ENCODE results near the gene PROZ.
A peak's percentile ranks its signal among the peaks of the same experiment; 100 is the strongest.

The PROZ gene

DNA sequence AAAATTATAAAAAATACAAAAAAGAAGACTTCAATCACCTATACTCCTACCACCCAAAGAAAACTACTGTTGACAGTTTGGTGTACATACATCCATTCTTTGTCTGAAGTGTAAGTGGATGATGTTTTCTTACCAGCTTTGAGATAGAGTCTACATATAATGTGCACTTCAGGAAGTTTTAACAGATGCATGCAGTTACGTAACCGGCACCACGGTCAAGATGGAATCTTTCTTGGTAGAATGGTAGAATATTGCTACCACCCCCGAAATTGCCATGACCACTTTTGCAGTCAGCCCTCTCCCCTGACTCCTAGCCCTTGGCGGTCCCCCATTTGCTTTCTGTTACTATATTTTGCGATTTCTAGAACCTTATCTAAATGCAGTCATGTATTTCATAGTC is 52.4 kb downstream of the PROZ start:
- Histone ChIP-seq H3K27ac (ENCODE audit: low read depth, low read length) (no peak overlapping the region; the same call in 1 of the 2 replicates), H3F3A (ENCODE audit: insufficient read depth) (peaks cover 10% of the 10 kb centered on the region), H3K36me3 (ENCODE audit: low read length) (peaks cover 6% of the 10 kb centered on the region; the same call in 1 of the 2 replicates), H2AFZ (ENCODE audit: low read depth, low read length, severe bottlenecking) (no peak overlapping the region), H4K20me1 (ENCODE audit: low read depth, low read length) (peaks cover 15% of the 10 kb centered on the region; the same call in 1 of the 2 replicates), H3K79me2 (ENCODE audit: insufficient read depth, low read length) (peaks cover 87% of the 10 kb centered on the region), H3K9ac (ENCODE audit: low read length) (peak overlapping the region; percentile 92; the same call in 1 of the 2 replicates), H3K9me3 (ENCODE audit: insufficient read depth, low read length) (no peaks in the 10 kb centered on the region), H3K4me3 (ENCODE audit: insufficient read depth, low read length, poor library complexity, severe bottlenecking) (peak overlapping the region; percentile 74), H3K4me2 (ENCODE audit: low read depth, low read length, poor library complexity, severe bottlenecking) (peak overlapping the region; percentile 93), H3K9me2 (replicated peaks; ENCODE audit: insufficient read depth, low read length) (no peaks in the 10 kb centered on the region), H3K27me3 (ENCODE audit: low read length) (no peaks in the 10 kb centered on the region)
- TF ChIP-seq EZH2phosphoT487 (conservative IDR thresholded peaks at IDR 0.05; ENCODE audit: low read length) (no peak), CTCF (IDR thresholded peaks at IDR 0.05; ENCODE audit: insufficient read depth, low read length, poor library complexity, severe bottlenecking) (no peak)

GRCh38 chr13:113211774-113212173 is 53.3 kb downstream of the PROZ start:
- H3K4me3 ChIP-seq (ENCODE audit: insufficient read depth, low read length, poor library complexity, severe bottlenecking): no peak overlapping the region
- H3F3A ChIP-seq (ENCODE audit: insufficient read depth): peaks cover 14% of the 10 kb centered on the region
- no peak overlapping the region for H2AFZ ChIP-seq (ENCODE audit: low read depth, low read length, severe bottlenecking)
- H3K4me2 ChIP-seq (ENCODE audit: low read depth, low read length, poor library complexity, severe bottlenecking): no peak overlapping the region
- no peaks in the 10 kb centered on the region for H3K27me3 ChIP-seq (ENCODE audit: low read length)
- no peak overlapping the region for H3K27ac ChIP-seq (ENCODE audit: low read depth, low read length)
- H3K9me3 ChIP-seq (ENCODE audit: insufficient read depth, low read length): no peaks in the 10 kb centered on the region
- H3K9me2 ChIP-seq (replicated peaks; ENCODE audit: insufficient read depth, low read length): no peaks in the 10 kb centered on the region
- peaks cover 15% of the 10 kb centered on the region; the same call in 1 of the 2 replicates for H4K20me1 ChIP-seq (ENCODE audit: low read depth, low read length)
- peaks cover 87% of the 10 kb centered on the region for H3K79me2 ChIP-seq (ENCODE audit: insufficient read depth, low read length)
- H3K36me3 ChIP-seq (ENCODE audit: low read length): peaks cover 6% of the 10 kb centered on the region; the same call in 1 of the 2 replicates
- no peak overlapping the region for H3K9ac ChIP-seq (ENCODE audit: low read length)
- TF ChIP-seq EZH2phosphoT487 (conservative IDR thresholded peaks at IDR 0.05; ENCODE audit: low read length) (no peak), CTCF (IDR thresholded peaks at IDR 0.05; ENCODE audit: insufficient read depth, low read length, poor library complexity, severe bottlenecking) (no peak)

DNA sequence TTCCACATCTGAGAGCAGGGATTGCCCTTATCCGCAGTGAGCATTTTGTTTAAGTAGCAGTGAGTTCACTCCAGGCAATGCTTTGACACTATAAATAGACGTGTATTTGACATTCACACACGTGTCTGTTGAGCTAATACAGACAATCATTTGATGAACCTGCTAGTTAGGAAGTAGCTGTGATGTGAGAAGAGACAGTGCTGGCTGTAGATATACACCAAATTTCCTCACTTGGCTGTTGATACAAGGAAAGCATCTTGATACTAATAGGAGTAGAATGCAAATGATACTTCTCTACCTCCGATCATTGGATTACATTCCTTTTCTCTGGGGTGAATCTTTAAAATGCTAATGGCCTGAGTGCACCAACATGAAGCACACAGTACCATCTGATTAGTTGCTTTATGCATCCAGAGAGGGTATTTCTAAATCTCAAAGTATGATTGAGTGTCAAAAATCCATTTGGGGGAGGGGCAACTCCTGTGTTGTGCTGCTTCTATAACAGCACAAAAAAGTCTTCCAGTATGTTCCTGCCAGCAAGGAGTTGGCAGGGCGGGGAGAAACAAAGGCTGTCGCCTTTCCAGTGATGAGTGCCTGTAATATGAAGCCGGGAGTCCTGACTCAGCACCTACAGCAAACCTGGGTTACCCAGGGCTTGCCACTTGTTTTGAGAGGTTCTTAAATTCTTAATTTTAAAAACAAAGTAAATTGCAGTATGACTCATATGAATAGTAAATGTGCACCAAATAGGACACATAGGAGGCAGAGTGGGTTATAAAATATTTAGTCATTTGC is 58.0 kb downstream of the PROZ start:
- Histone ChIP-seq H3K27me3 (ENCODE audit: low read length) (no peaks in the 10 kb centered on the region), H3K36me3 (ENCODE audit: low read length) (peaks cover 5% of the 10 kb centered on the region; the same call in 1 of the 2 replicates), H3K4me2 (ENCODE audit: low read depth, low read length, poor library complexity, severe bottlenecking) (no peak overlapping the region), H3K27ac (ENCODE audit: low read depth, low read length) (no peak overlapping the region), H3K9ac (ENCODE audit: low read length) (no peak overlapping the region), H2AFZ (ENCODE audit: low read depth, low read length, severe bottlenecking) (no peak overlapping the region), H3F3A (ENCODE audit: insufficient read depth) (0 out of 2 replicates have a peak, but pooled peaks cover 4% of the 10 kb centered on the region), H3K79me2 (ENCODE audit: insufficient read depth, low read length) (peaks cover 99% of the 10 kb centered on the region), H3K9me2 (replicated peaks; ENCODE audit: insufficient read depth, low read length) (no peaks in the 10 kb centered on the region), H4K20me1 (ENCODE audit: low read depth, low read length) (peaks cover 23% of the 10 kb centered on the region), H3K4me3 (ENCODE audit: insufficient read depth, low read length, poor library complexity, severe bottlenecking) (no peak overlapping the region), H3K9me3 (ENCODE audit: insufficient read depth, low read length) (no peaks in the 10 kb centered on the region)
- no peak for TF ChIP-seq CTCF (IDR thresholded peaks at IDR 0.05; ENCODE audit: insufficient read depth, low read length, poor library complexity, severe bottlenecking)
- no peak for TF ChIP-seq EZH2phosphoT487 (conservative IDR thresholded peaks at IDR 0.05; ENCODE audit: low read length)
